GM19193 (cell line): ENCODE results near the gene STON2.

Experiments
- POLR2A ChIP-seq: IDR thresholded peaks from 4 replicates; pipeline ENCODE4 v1.6.1; 2011; ENCODE audit not compliant: insufficient read depth, insufficient read length; ENCODE audit errors: extremely low read depth

STON2 gene

GRCh38 chr14:81340201-81340600 is 59.9 kb downstream of the STON2 start:
- TF ChIP-seq POLR2A, result no peak

GRCh38 chr14:81337073-81337472 is 63.1 kb downstream of the STON2 start:
- TF ChIP-seq POLR2A, result no peak

GRCh38 chr14:81336009-81336408 is 64.1 kb downstream of the STON2 start:
- TF ChIP-seq POLR2A, result no peak

DNA sequence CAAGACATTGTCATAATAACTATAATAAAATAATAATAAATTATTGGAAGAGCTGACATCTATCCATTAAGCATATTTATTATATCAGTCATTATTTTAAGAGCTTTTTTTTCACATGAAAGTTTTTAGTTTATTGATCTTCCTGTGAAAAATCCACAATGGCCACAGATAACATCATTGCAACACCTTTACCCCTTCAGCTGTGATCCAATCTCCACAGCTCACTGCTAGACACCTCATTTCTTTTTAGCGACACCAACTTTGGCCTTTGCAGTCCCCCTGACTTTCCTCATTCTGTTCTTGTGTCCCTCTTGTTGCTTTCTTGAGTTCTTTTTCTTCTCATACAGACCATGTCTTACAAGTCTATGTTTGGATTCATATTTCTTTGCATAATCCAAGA is 67.4 kb downstream of the STON2 start:
- no peak for TF ChIP-seq POLR2A

DNA sequence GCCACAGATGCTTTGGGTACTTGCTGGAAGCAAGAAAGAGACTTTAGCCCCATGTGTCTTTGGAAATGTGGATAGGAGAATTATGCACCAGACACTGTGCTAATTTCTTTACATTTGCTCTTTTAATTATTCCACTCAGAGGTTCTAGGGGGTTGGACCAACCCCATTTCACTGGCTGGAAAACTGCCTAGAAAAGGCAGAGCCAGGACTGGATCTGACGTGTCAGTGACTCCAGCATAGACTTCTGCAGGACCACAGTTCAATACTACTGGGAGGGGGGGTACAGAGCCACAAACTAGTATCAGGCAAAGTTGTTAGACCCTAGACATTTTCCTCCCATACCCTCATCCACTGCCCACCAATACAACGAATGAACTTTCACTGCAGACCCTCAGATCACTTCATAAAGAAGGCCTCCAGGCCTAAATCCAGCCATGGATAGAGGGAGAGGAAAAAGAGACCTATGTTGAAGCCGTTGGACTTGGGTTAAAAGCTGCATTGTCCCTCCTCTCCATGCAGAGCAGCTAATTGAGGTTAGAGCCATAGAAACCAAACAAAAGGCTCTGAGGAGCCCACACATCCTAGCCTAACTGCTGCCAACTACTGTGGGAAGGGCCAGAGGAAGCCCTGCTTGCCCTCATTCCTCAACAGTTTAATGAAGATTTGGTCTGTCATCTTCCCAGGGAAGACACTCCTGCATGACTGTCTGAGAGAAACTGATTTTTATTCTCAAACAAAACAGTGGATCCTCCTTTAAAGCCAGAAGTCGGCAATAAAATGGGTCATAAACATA is 68.7 kb downstream of the STON2 start:
- no peak for TF ChIP-seq POLR2A

GRCh38 chr14:81330619-81331122 is 69.5 kb downstream of the STON2 start:
- no peak for TF ChIP-seq POLR2A

GRCh38 chr14:81329640-81330381 is 70.3 kb downstream of the STON2 start:
- TF ChIP-seq POLR2A, result no peak

DNA sequence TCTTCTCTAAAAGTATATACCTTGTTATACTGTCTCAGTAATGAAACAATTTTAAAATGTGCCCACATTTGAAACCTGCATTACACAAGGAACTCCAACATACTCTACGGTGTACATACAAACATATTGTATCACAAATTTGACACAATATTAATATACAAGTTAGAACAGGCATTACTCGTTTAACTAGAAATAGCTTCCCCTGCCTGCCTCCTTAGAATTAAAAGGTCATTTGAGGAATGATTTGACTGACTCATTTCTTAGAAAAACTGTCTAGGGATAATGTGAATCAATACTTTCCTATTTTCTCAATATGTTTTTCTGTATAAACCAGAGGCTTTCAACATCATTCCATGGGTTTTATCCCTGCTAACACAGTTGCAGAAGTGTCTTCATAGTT is 73.7 kb downstream of the STON2 start:
- no peak for TF ChIP-seq POLR2A

DNA sequence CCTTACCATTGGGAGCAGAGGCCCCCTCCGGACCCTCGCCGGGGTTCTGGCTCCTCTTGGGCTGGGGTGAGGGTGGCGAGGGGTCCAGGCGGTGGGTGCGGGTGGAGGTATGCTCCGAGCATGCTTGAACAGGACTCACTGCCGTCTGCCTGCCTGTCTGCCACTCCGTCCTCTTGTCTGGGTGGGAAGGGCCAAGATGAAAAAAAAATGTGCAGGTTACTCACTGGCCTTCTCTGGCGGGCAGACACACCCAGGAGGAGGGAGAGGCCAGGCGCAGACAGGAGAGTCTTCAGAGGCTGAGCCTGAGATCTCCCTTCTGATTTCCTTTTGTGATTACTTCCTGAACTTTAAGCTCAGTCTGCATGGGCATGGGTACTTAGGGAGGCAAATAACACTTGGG is 76.1 kb downstream of the STON2 start:
- TF ChIP-seq POLR2A, result no peak

GRCh38 chr14:81323093-81323492 is 77.0 kb downstream of the STON2 start:
- TF ChIP-seq POLR2A, result no peak

DNA sequence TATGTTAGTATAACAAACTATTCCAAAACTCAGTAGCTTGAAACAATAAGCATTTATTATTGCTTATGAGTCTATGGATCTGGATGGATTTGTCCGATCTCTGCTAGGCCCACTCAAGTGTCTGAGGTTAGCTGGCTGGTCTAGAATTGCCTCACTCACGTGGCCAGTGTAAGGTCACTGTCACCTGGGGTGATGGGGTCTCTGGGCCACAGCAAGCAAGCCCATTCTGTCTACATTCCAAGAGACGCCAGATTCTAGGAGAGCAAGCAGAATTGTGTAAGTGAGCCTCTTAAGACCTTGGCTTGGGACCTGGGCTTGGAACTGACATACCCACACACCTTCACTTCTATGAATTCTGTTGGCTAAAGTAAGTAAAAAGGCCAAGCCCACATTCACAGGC is 80.2 kb downstream of the STON2 start:
- TF ChIP-seq POLR2A, result no peak

- no peak for TF ChIP-seq POLR2A
These were observed 80.8 kb downstream of the STON2 start for GRCh38 chr14:81319314-81319713.

GRCh38 chr14:81315341-81315740 is 84.8 kb downstream of the STON2 start:
- no peak for TF ChIP-seq POLR2A

- TF ChIP-seq POLR2A, result no peak
These were observed 85.5 kb downstream of the STON2 start for GRCh38 chr14:81314443-81315175.

GRCh38 chr14:81313775-81314429 is 86.2 kb downstream of the STON2 start:
- TF ChIP-seq POLR2A, result no peak
